ENCODE results near the gene OPCML. TPM values are rescaled to one million over a fixed set of nuclear protein-coding genes. Genes with fewer than 3 reads are reported as not detected.

Gene OPCML
- total and polyA plus RNA-seq, 2 experiments from 2014 or later = 1.2 to 4.4 TPM

DNA sequence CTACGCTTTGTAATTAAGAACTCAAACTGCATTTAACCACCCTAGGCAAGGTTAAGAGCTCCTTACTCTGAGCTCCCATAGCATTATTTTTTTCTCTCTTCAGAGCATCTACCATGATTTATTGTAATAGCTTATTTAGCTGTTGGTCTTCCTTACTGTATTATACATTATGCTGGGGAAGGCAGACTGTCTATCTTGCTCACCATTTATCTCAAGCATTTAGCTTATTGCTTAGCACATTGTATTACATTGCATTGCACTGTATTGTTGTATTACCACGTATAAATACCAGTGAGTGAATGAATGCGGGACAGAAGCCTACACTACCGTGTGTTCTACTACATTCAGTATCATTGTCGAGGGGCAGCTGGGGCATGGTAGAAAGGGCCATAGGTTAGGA lies 324.3 kb downstream of the OPCML start (continued):
- TF ChIP-seq, protein P1, sequence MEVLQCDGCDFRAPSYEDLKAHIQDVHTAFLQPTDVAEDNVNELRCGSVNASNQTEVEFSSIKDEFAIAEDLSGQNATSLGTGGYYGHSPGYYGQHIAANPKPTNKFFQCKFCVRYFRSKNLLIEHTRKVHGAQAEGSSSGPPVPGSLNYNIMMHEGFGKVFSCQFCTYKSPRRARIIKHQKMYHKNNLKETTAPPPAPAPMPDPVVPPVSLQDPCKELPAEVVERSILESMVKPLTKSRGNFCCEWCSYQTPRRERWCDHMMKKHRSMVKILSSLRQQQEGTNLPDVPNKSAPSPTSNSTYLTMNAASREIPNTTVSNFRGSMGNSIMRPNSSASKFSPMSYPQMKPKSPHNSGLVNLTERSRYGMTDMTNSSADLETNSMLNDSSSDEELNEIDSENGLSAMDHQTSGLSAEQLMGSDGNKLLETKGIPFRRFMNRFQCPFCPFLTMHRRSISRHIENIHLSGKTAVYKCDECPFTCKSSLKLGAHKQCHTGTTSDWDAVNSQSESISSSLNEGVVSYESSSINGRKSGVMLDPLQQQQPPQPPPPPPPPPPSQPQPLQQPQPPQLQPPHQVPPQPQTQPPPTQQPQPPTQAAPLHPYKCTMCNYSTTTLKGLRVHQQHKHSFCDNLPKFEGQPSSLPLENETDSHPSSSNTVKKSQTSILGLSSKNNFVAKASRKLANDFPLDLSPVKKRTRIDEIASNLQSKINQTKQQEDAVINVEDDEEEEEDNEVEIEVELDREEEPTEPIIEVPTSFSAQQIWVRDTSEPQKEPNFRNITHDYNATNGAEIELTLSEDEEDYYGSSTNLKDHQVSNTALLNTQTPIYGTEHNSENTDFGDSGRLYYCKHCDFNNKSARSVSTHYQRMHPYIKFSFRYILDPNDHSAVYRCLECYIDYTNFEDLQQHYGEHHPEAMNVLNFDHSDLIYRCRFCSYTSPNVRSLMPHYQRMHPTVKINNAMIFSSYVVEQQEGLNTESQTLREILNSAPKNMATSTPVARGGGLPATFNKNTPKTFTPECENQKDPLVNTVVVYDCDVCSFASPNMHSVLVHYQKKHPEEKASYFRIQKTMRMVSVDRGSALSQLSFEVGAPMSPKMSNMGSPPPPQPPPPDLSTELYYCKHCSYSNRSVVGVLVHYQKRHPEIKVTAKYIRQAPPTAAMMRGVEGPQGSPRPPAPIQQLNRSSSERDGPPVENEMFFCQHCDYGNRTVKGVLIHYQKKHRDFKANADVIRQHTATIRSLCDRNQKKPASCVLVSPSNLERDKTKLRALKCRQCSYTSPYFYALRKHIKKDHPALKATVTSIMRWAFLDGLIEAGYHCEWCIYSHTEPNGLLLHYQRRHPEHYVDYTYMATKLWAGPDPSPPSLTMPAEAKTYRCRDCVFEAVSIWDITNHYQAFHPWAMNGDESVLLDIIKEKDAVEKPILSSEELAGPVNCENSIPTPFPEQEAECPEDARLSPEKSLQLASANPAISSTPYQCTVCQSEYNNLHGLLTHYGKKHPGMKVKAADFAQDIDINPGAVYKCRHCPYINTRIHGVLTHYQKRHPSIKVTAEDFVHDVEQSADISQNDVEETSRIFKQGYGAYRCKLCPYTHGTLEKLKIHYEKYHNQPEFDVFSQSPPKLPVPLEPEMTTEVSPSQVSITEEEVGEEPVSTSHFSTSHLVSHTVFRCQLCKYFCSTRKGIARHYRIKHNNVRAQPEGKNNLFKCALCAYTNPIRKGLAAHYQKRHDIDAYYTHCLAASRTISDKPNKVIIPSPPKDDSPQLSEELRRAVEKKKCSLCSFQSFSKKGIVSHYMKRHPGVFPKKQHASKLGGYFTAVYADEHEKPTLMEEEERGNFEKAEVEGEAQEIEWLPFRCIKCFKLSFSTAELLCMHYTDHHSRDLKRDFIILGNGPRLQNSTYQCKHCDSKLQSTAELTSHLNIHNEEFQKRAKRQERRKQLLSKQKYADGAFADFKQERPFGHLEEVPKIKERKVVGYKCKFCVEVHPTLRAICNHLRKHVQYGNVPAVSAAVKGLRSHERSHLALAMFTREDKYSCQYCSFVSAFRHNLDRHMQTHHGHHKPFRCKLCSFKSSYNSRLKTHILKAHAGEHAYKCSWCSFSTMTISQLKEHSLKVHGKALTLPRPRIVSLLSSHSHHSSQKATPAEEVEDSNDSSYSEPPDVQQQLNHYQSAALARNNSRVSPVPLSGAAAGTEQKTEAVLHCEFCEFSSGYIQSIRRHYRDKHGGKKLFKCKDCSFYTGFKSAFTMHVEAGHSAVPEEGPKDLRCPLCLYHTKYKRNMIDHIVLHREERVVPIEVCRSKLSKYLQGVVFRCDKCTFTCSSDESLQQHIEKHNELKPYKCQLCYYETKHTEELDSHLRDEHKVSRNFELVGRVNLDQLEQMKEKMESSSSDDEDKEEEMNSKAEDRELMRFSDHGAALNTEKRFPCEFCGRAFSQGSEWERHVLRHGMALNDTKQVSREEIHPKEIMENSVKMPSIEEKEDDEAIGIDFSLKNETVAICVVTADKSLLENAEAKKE (CRISPR knock-in tag; IDR thresholded peaks at IDR 0.05) = no peak

DNA sequence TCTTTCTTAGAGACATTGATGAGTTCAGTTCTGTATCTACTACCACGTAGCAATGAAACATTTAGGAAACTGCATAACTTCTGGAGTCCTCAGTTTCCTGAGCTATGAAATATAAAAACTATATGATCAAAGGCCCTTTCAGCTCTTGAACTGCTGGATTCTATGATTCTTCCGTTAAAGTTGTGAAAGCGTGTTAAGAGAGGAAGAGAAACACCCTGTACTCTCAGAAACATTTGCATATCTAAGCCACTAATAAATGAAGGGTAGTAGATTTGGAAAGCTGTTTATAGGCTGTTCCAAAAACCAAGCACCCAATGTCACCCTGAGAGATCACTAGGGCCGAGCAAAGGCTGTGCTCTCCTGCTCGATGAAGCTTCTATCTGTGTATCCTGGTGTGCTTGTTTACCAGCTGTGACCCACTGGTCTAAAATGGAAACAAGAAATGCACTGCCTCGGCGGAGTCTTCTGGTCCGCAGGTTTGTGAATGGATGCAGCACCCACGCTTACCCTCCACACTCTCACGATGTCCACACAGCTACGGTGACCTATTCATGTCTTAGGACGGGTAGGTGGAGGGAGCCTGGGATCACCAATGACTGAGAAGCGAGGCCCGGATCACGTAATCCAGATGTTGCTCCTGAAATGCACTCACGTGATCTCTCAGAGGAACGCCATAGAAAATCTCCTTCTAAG lies 325.8 kb downstream of the OPCML start:
- H3K27me3 ChIP-seq (ENCODE audit: insufficient read depth) = no peaks in the 10 kb centered on the region
- H3K36me3 Mint-ChIP-seq (ENCODE audit: low read depth) = no peaks in the 10 kb centered on the region
- no peak overlapping the region for H2AFZ ChIP-seq
- no peaks in the 10 kb centered on the region for H3K27me3 Mint-ChIP-seq (ENCODE audit: insufficient read depth, low read depth, poor library complexity)
- no peaks in the 10 kb centered on the region for H3K36me3 ChIP-seq (ENCODE audit: insufficient read depth)
- H3K4me1 Mint-ChIP-seq = no peaks in the 10 kb centered on the region
- H3K4me3 ChIP-seq = no peak overlapping the region
- no peak for DNase-seq (ENCODE audit: low spot score)
- no peaks in the 10 kb centered on the region for H3K4me1 ChIP-seq (ENCODE audit: insufficient read depth)
- no peaks in the 10 kb centered on the region for H3K9me2 ChIP-seq (ENCODE audit: insufficient read depth)
- H3K27ac ChIP-seq (ENCODE audit: low read depth) = no peak overlapping the region
- H3K4me2 ChIP-seq = no peak overlapping the region
- H3K9me3 Mint-ChIP-seq = no peaks in the 10 kb centered on the region
- H3F3A ChIP-seq (replicated peaks; ENCODE audit: low read depth) = no peaks in the 10 kb centered on the region
- H4K20me1 ChIP-seq (replicated peaks; ENCODE audit: insufficient read depth) = no peaks in the 10 kb centered on the region
- no peaks in the 10 kb centered on the region for H3K79me2 ChIP-seq (replicated peaks; ENCODE audit: insufficient read depth)
- ATAC-seq = no peak
- no peak overlapping the region for H3K4me3 Mint-ChIP-seq
- no peak overlapping the region for H3K27ac Mint-ChIP-seq
- no peak for TF ChIP-seq CREB1 (CRISPR knock-in tag; IDR thresholded peaks at IDR 0.05; ENCODE audit: low read depth)
- TF ChIP-seq NANOG (IDR thresholded peaks at IDR 0.05; ENCODE audit: borderline replicate concordance) = no peak
- TF ChIP-seq, protein P1 (CRISPR knock-in tag; IDR thresholded peaks at IDR 0.05) = no peak
- TF ChIP-seq, protein P2, sequence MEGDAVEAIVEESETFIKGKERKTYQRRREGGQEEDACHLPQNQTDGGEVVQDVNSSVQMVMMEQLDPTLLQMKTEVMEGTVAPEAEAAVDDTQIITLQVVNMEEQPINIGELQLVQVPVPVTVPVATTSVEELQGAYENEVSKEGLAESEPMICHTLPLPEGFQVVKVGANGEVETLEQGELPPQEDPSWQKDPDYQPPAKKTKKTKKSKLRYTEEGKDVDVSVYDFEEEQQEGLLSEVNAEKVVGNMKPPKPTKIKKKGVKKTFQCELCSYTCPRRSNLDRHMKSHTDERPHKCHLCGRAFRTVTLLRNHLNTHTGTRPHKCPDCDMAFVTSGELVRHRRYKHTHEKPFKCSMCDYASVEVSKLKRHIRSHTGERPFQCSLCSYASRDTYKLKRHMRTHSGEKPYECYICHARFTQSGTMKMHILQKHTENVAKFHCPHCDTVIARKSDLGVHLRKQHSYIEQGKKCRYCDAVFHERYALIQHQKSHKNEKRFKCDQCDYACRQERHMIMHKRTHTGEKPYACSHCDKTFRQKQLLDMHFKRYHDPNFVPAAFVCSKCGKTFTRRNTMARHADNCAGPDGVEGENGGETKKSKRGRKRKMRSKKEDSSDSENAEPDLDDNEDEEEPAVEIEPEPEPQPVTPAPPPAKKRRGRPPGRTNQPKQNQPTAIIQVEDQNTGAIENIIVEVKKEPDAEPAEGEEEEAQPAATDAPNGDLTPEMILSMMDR (conservative IDR thresholded peaks at IDR 0.05; ENCODE audit: low read depth in 2 of 2) = no peak

Measured in GM23338 (cell line).